Mammary epithelial cell (primary cell): ENCODE data around the gene MED26.

ENCODE experiments used
- CTCF ChIP-seq, 2 donors: IDR thresholded peaks in 1 of 2; conservative IDR thresholded peaks in 1 of 2; 2 replicates each; pipeline ENCODE4 v1.5.1; 2011 to 2012; ENCODE audit warnings: inconsistent platforms in 2 of 2, low read length in 2 of 2, mild to moderate bottlenecking in 2 of 2, control low read depth in 1 of 2, low read depth in 1 of 2; ENCODE audit not compliant: insufficient read depth in 1 of 2; ENCODE audit errors: extremely low read depth in 1 of 2
- EZH2 ChIP-seq: IDR thresholded peaks from 2 replicates; pipeline ENCODE4 v1.6.1; 2012; ENCODE audit warnings: low read length, inconsistent platforms, borderline replicate concordance

- TF ChIP-seq EZH2 (no peak), CTCF (conservative IDR thresholded peaks at IDR 0.05 in 1 of 2, IDR thresholded peaks at IDR 0.05 in 1 of 2; ENCODE audit: extremely low read depth in 1 of 2, insufficient read depth in 1 of 2, low read depth in 1 of 2, low read length in 2 of 2) (no peak)
Observed at GRCh38 chr19:16677055-16677454, 49.1 kb upstream of the MED26 start.
